Measurements from ENCODE around the gene SNX5.

SNX5 gene

GRCh38 chr20:17968366-17969277 is at the start of gene SNX5, which contains the start of gene MGME1:
Gene SNX5, minus strand, starts transcription at chr20:17968794. Its CDS starts 369 bp downstream, at chr20:17968425.
Gene MGME1, plus strand, starts transcription at chr20:17969018. Its CDS starts 842 bp downstream, at chr20:17969860.
- DNase-seq (ENCODE audit: insufficient read length, low spot score), result peak; percentile 98
- FAIRE-seq, result peak; percentile 83

- no peak for FAIRE-seq
- no peak for DNase-seq (ENCODE audit: insufficient read length, low spot score)
These were observed 49.5 kb upstream of the SNX5 start for GRCh38 chr20:18018100-18018499.

- no peak for DNase-seq (ENCODE audit: insufficient read length, low spot score)
- no peak for FAIRE-seq
These were observed 48.2 kb upstream of the SNX5 start for GRCh38 chr20:18016772-18017171.

GRCh38 chr20:18014411-18014810 is 45.8 kb upstream of the SNX5 start:
- no peak for FAIRE-seq
- no peak for DNase-seq (ENCODE audit: insufficient read length, low spot score)

- DNase-seq (ENCODE audit: insufficient read length, low spot score) (no peak), FAIRE-seq (no peak)
These were observed 44.3 kb upstream of the SNX5 start for GRCh38 chr20:18012901-18013300.

GRCh38 chr20:18011951-18012645 is 43.5 kb upstream of the SNX5 start:
- no peak for FAIRE-seq

GRCh38 chr20:18011482-18011881 is 42.9 kb upstream of the SNX5 start:
- no peak for FAIRE-seq

More at GRCh38 chr20:18011951-18012645, 43.5 kb upstream of the SNX5 start:
- no peak for DNase-seq (ENCODE audit: insufficient read length, low spot score)

GRCh38 chr20:18009116-18009515 is 40.5 kb upstream of the SNX5 start:
- no peak for FAIRE-seq

More at GRCh38 chr20:18011482-18011881, 42.9 kb upstream of the SNX5 start:
- DNase-seq (ENCODE audit: insufficient read length, low spot score), result no peak

GRCh38 chr20:18007534-18008292 is 39.1 kb upstream of the SNX5 start:
- FAIRE-seq (no peak), DNase-seq (ENCODE audit: insufficient read length, low spot score) (no peak)

More at GRCh38 chr20:18009116-18009515, 40.5 kb upstream of the SNX5 start:
- DNase-seq (ENCODE audit: insufficient read length, low spot score), result no peak

- no peak for DNase-seq (ENCODE audit: insufficient read length, low spot score)
- FAIRE-seq, result no peak
These were observed 38.1 kb upstream of the SNX5 start for GRCh38 chr20:18006684-18007083.

- no peak for DNase-seq (ENCODE audit: insufficient read length, low spot score)
- FAIRE-seq, result no peak
These were observed 37.4 kb upstream of the SNX5 start for GRCh38 chr20:18005990-18006364.

- DNase-seq (ENCODE audit: insufficient read length, low spot score) (no peak), FAIRE-seq (no peak)
These were observed 36.8 kb upstream of the SNX5 start for GRCh38 chr20:18005170-18005989.

- FAIRE-seq, result no peak
- no peak for DNase-seq (ENCODE audit: insufficient read length, low spot score)
These were observed 35.9 kb upstream of the SNX5 start for GRCh38 chr20:18004384-18005031.

- DNase-seq (ENCODE audit: insufficient read length, low spot score) (no peak), FAIRE-seq (no peak)
These were observed 35.3 kb upstream of the SNX5 start for GRCh38 chr20:18003897-18004296.

GRCh38 chr20:18001131-18001921 is 32.7 kb upstream of the SNX5 start:
- DNase-seq (ENCODE audit: insufficient read length, low spot score) (no peak), FAIRE-seq (no peak)

GRCh38 chr20:17999566-17999965 is 31.0 kb upstream of the SNX5 start:
- FAIRE-seq (no peak), DNase-seq (ENCODE audit: insufficient read length, low spot score) (no peak)

- no peak for DNase-seq (ENCODE audit: insufficient read length, low spot score)
- no peak for FAIRE-seq
These were observed 29.9 kb upstream of the SNX5 start for GRCh38 chr20:17998446-17998845.

- no peak for FAIRE-seq
- peak; percentile 51 for DNase-seq (ENCODE audit: insufficient read length, low spot score)
These were observed 27.6 kb upstream of the SNX5 start for GRCh38 chr20:17995967-17996819.
